Measurements from ENCODE around the gene DROSHA. TPM values are rescaled to one million over a fixed set of nuclear protein-coding genes. Genes with fewer than 3 reads are reported as not detected.

DROSHA gene
- total and polyA plus RNA-seq, 2 donors (not counting 3 experiments of a cell fraction or from before 2014, with no cell fraction given) = 49.1 to 96.4 TPM

- intact Hi-C loops (cut with micrococcal nuclease) = loop anchor here (5.0 kb wide), 1 partner anchor 103 kb away; no protein-coding TSS in a partner anchor
- Histone ChIP-seq H3K4me2 (ENCODE audit: insufficient read depth, low read length) (peak overlapping the region; percentile 86), H3K4me1 (ENCODE audit: control insufficient read depth, extremely low read depth, insufficient read depth, low read length) (peaks cover 14% of the 10 kb centered on the region), H3K27me3 (ENCODE audit: control insufficient read depth in 2 of 2, insufficient read depth in 2 of 2, low read length in 2 of 2) (no peaks in the 10 kb centered on the region), H3K9me3 (replicated peaks; ENCODE audit: control insufficient read depth, insufficient read depth, low read length) (no peaks in the 10 kb centered on the region), H2AFZ (ENCODE audit: low read depth, low read length) (no peak overlapping the region), H4K20me1 (replicated peaks; ENCODE audit: control insufficient read depth, extremely low read depth, insufficient read depth, low read length) (no peaks in the 10 kb centered on the region), H3K36me3 (ENCODE audit: control insufficient read depth in 2 of 2, extremely low read depth in 1 of 2, insufficient read depth in 2 of 2, low read length in 2 of 2) (peaks cover 13 to 25% of the 10 kb centered on the region in 2 experiments), H3K4me3 (replicated peaks in 1 of 3; ENCODE audit: insufficient read depth in 1 of 3, low read depth in 1 of 3, low read length in 3 of 3) (peak overlapping the region in 2 of 3 experiments; percentile 86 to 93), H3K79me2 (ENCODE audit: control insufficient read depth, insufficient read depth, low read length) (peaks cover 41% of the 10 kb centered on the region), H3K27ac (ENCODE audit: insufficient read depth, low read depth, low read length) (no peak overlapping the region), H3K9me1 (replicated peaks; ENCODE audit: control insufficient read depth, extremely low read depth, insufficient read depth, low read length) (no peaks in the 10 kb centered on the region), H3K9ac (replicated peaks; ENCODE audit: extremely low read depth, insufficient read depth, low read length) (peak overlapping the region; percentile 68)
- peak; percentile 68 for FAIRE-seq
- no TSS peak for BruUV-seq (replicated peaks)
- TF ChIP-seq EZH2 (IDR thresholded peaks at IDR 0.05; ENCODE audit: borderline replicate concordance, low read depth, low read length, severe bottlenecking) (no peak), GATA2 (IDR thresholded peaks at IDR 0.05; ENCODE audit: insufficient read depth, insufficient read length, low read depth, low read length) (no peak), POLR2AphosphoS5 (IDR thresholded peaks at IDR 0.05; ENCODE audit: insufficient read depth, low read depth, low read length) (no peak), POLR2A (IDR thresholded peaks at IDR 0.05; ENCODE audit: low read depth, low read length) (no peak), MAX (IDR thresholded peaks at IDR 0.05; ENCODE audit: insufficient read depth, insufficient read length) (no peak), JUN (IDR thresholded peaks at IDR 0.05; ENCODE audit: borderline replicate concordance, insufficient read depth, insufficient read length, low read depth) (no peak), CTCF (IDR thresholded peaks at IDR 0.05; ENCODE audit: extremely low read depth in 1 of 2, insufficient read depth in 1 of 2, low read depth in 1 of 2, low read length in 2 of 2) (no peak), FOS (IDR thresholded peaks at IDR 0.05; ENCODE audit: borderline replicate concordance, insufficient read depth, low read length) (no peak), MYC (IDR thresholded peaks at IDR 0.05; ENCODE audit: low read depth, low read length) (no peak)
- no peak for DNase-seq (ENCODE audit: low read depth, low spot score)
- ChIA-PET CTCF (interaction anchor here (0.6 to 2.0 kb wide), 6 partner anchors 9 to 562 kb away, joined by 3 to 16 read pairs (median 6); no protein-coding TSS in a partner anchor), POLR2A (no interaction called here)
- dilution Hi-C loops (cut with MboI; ENCODE audit: extremely low pct_ligation_motif_present, low sequenced_read_pairs) = no loop called here
Observed at GRCh38 chr5:31530541-31531265, 1.2 kb downstream of the DROSHA start.

Measured in endothelial cell of umbilical vein (primary cell).